Spleen (tissue), 11 donors: ENCODE data around the gene FREM2. TPM values are rescaled to one million over a fixed set of nuclear protein-coding genes. Genes with fewer than 3 reads are reported as not detected.

Experiments used
- DNase-seq: peaks from one replicate; pipeline ENCODE4 v3.0.0-alpha.2; 2020
- H3K27ac ChIP-seq, 8 donors: fragments of 200-600 bp; sonication (generic) in 7 of 8; 1 replicate in 4 of 8; 2 replicates in 4 of 8; pipeline versions ENCODE4 v1.5.0 to v1.8.0; 2016 to 2021; ENCODE audit warnings: inconsistent platforms in 4 of 8, mild to moderate bottlenecking in 4 of 8, moderate library complexity in 1 of 8
- H3K27me3 ChIP-seq, 7 donors: fragments of 200-600 bp; sonication (generic) in 6 of 7; replicated peaks in 1 of 7; 1 replicate in 4 of 7; 2 replicates in 3 of 7; pipeline versions ENCODE4 v1.5.0 to v1.8.0; 2016 to 2021; ENCODE audit warnings: inconsistent platforms in 3 of 7, mild to moderate bottlenecking in 1 of 7
- H3K36me3 ChIP-seq, 6 donors: fragments of 200-600 bp; sonication (generic) in 5 of 6; 1 replicate in 4 of 6; 2 replicates in 2 of 6; pipeline versions ENCODE4 v1.5.0 to v1.8.0; 2016 to 2021; ENCODE audit warnings: inconsistent platforms in 2 of 6
- H3K4me1 ChIP-seq, 6 donors: fragments of 200-600 bp; sonication (generic) in 5 of 6; 1 replicate in 3 of 6; 2 replicates in 3 of 6; pipeline versions ENCODE4 v1.5.0 to v1.8.0; 2016 to 2021; ENCODE audit warnings: inconsistent platforms in 3 of 6
- H3K4me3 ChIP-seq, 8 donors: fragments of 200-600 bp; sonication (generic) in 7 of 8; 1 replicate in 4 of 8; 2 replicates in 4 of 8; pipeline versions ENCODE4 v1.5.0 to v1.8.0; 2016 to 2021; ENCODE audit warnings: inconsistent platforms in 4 of 8, mild to moderate bottlenecking in 4 of 8, moderate library complexity in 2 of 8
- H3K9me3 ChIP-seq, 8 donors: fragments of 200-600 bp; sonication (generic) in 7 of 8; 1 replicate in 4 of 8; 2 replicates in 4 of 8; pipeline versions ENCODE4 v1.5.0 to v1.8.0; 2016 to 2021; ENCODE audit warnings: inconsistent platforms in 4 of 8
- POLR2A ChIP-seq, 3 donors: fragments of 450-650 bp; IDR thresholded peaks; one replicate each; pipeline ENCODE4 v1.5.1; 2017; ENCODE audit warnings: antibody characterized with exemption in 3 of 3, mild to moderate bottlenecking in 1 of 3
- POLR2AphosphoS5 ChIP-seq, 3 donors: sonication (generic); formaldehyde crosslinking; IDR thresholded peaks; one replicate each; pipeline ENCODE4 v1.5.1; 2017; ENCODE audit warnings: antibody characterized with exemption in 3 of 3
- WGBS, 5 donors: extraction: QIAGEN DNeasy Blood & Tissue Kit in 3 of 5; methylation state at CpG; one replicate each; pipeline versions ENCODE4 v1.1.5 to v1.1.7; 2013 to 2018; 5-methylcytosine and 5-hydroxymethylcytosine counted together
- intact Hi-C: fragments of 100-400 bp; cut with DNase I; formaldehyde crosslinking; loops from one replicate; pipeline ENCODE4 v1.15.0; 2023; ENCODE audit warnings: low total_unique reads
- polyA plus RNA-seq, 3 donors: library from polyadenylated mRNA; stranded (reverse); fragments of 200-250 nt; gene quantifications; one replicate each; pipeline ENCODE4 v1.2.1, GENCODE V29; 2013
- total RNA-seq, 7 donors: library from RNA; depleted of rRNA in 3 of 7; stranded (reverse); fragments of >200 nt in 3 of 7; fragmentation: NEBNext Ultra II Directional in 4 of 7; extraction: Animal tissue kit (Norgen Biotek cat#: 25700) in 4 of 7; gene quantifications; one replicate each; pipeline versions ENCODE4 v1.1.0 to v1.2.1, GENCODE V29; 2016 to 2021
- TF ChIP-seq, protein P1 (sequence below), 11 experiments: fragments of 200-600 bp in 7 of 11; fragments of 450-650 bp in 4 of 11; sonication (generic) in 4 of 11; IDR thresholded peaks in 8 of 11; conservative IDR thresholded peaks in 3 of 11; 1 replicate in 7 of 11; 2 replicates in 4 of 11; pipeline versions ENCODE4 v1.4.0 to v1.8.0; 2016 to 2021; ENCODE audit warnings: antibody characterized with exemption in 11 of 11, inconsistent platforms in 4 of 11, mild to moderate bottlenecking in 1 of 11
- donor health status: healthy with polysubstance abuse.
- donor health status: DM: no; HTN: no; CAD: no; lungs with moderate emphysema.
- donor health status: DM: no; HTN: no; CAD: no.
- donor health status: Bipolar disorder and iron deficiency.
- donor health status: healthy.
- donor health status: DM: no; HTN: no; CAD: no.
- donor health status: DM: yes; HTN: yes; CAD: no.

The FREM2 gene
- total and polyA plus RNA-seq, 10 donors = 0.03 to 0.93 (median 0.21) TPM; not detected in 2

DNA sequence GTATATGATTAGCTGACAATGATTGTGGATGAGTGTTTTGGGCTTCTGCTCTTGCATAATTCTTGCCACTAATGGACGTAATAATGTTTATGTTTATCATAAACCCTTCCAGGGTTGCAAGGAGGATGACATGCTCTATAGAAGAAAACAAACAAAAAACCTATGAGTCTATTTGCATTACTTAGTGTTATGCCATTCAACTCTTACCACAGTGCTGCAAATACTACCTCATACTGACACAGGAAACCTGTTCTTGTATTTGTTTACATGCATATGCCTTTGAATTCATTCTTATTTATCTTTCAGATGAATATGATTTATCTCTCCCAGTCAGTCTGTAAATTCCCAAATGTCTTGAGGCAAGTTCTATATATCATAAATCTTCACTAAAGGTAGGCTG is 39.6 kb upstream of the FREM2 start:
- 72 to 86% (median 79%) methylated on average over 1 of the region's 1 CpG for WGBS, 5 donors
- H3K27ac ChIP-seq = no peak overlapping the region
- TF ChIP-seq, protein P1, sequence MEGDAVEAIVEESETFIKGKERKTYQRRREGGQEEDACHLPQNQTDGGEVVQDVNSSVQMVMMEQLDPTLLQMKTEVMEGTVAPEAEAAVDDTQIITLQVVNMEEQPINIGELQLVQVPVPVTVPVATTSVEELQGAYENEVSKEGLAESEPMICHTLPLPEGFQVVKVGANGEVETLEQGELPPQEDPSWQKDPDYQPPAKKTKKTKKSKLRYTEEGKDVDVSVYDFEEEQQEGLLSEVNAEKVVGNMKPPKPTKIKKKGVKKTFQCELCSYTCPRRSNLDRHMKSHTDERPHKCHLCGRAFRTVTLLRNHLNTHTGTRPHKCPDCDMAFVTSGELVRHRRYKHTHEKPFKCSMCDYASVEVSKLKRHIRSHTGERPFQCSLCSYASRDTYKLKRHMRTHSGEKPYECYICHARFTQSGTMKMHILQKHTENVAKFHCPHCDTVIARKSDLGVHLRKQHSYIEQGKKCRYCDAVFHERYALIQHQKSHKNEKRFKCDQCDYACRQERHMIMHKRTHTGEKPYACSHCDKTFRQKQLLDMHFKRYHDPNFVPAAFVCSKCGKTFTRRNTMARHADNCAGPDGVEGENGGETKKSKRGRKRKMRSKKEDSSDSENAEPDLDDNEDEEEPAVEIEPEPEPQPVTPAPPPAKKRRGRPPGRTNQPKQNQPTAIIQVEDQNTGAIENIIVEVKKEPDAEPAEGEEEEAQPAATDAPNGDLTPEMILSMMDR (IDR thresholded peaks at IDR 0.05 in 8 of 11, conservative IDR thresholded peaks at IDR 0.05 in 3 of 11) = no peak
- no peak for TF ChIP-seq POLR2A (IDR thresholded peaks at IDR 0.05)
- H3K36me3 ChIP-seq = no peaks in the 10 kb centered on the region
- intact Hi-C loops = no loop called here
- no peaks in the 10 kb centered on the region for H3K27me3 ChIP-seq
- no peaks in the 10 kb centered on the region for H3K9me3 ChIP-seq
- no peak for DNase-seq
- no peaks in the 10 kb centered on the region for H3K4me1 ChIP-seq
- H3K4me3 ChIP-seq = no peak overlapping the region

DNA sequence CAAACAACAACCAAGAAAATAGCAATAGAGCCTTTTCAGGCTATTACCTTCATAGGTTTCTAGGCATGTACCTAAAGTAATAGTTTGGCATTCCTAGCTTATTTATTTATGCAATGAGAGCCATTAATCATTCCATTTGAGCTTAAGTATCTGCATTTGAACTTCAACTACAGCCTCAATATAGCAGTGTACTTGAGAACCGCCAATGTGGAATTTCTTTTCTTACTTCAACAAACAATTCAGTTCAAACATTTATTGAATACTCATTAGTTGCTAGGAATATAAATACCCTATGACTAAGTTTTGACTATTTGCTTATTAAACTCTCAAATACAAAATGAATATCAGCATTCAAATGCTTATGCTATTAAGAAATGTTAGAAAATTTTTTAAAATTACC is 38.0 kb upstream of the FREM2 start:
- Histone ChIP-seq H3K36me3 (no peaks in the 10 kb centered on the region), H3K9me3 (no peaks in the 10 kb centered on the region), H3K4me3 (no peak overlapping the region), H3K27me3 (no peaks in the 10 kb centered on the region), H3K4me1 (no peaks in the 10 kb centered on the region), H3K27ac (no peak overlapping the region)
- DNase-seq = no peak
- TF ChIP-seq POLR2AphosphoS5 (IDR thresholded peaks at IDR 0.05) = no peak
- WGBS, 5 donors = 83 to 96% (median 91%) methylated on average over 1 of the region's 1 CpG
- intact Hi-C loops = no loop called here

DNA sequence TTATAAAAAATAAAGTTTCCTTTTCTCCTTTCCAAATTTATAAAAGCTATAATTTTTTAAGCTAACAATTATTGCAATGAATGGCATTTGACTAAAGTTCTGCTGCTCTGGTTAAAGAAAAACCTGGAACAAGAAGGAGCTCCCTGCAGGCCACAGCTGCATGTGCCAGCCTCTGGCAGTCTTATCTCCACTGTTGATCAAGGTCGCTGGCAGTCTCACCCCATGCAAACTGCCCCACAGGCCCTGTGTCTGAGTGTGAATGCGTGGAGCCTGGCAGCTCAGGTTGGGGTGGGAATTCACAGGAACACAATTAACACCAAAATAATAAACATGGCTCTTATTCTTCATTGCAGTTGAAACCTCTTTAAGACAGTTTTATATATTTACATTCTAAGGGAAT is 30.2 kb upstream of the FREM2 start:
- no peaks in the 10 kb centered on the region for H3K27me3 ChIP-seq

DNA sequence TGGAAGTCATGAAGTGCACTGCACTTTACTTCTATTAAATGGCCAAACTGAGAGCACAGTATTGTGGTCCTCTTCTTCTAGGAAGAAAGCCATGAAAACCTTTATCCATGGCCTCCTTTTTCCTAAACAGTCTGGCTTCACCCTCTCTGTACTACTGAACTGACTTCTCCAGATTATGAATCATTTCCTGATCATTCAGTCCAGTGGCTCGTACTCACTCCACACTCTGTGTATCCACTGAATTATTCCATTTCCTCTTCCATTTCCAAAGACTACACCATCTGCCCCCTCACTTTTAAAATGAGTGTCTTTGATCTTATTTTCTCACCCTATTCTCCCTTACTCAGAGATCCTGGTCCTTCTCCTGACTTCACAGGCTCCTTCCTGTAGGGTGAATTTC is 29.7 kb upstream of the FREM2 start:
- DNase-seq = no peak
- Histone ChIP-seq H3K36me3 (no peaks in the 10 kb centered on the region), H3K4me3 (no peak overlapping the region), H3K4me1 (no peaks in the 10 kb centered on the region), H3K9me3 (no peaks in the 10 kb centered on the region), H3K27me3 (no peaks in the 10 kb centered on the region), H3K27ac (no peak overlapping the region)
- 42 to 55% (median 46%) methylated on average over 1 of the region's 1 CpG for WGBS, 5 donors
- intact Hi-C loops = no loop called here
- no peak for TF ChIP-seq POLR2A (IDR thresholded peaks at IDR 0.05)
- TF ChIP-seq POLR2AphosphoS5 (IDR thresholded peaks at IDR 0.05) = no peak
- TF ChIP-seq, protein P1 (IDR thresholded peaks at IDR 0.05 in 8 of 11, conservative IDR thresholded peaks at IDR 0.05 in 3 of 11) = no peak

More for the DNA sequence above, 30.2 kb upstream of the FREM2 start:
- Histone ChIP-seq H3K9me3 (no peaks in the 10 kb centered on the region), H3K4me1 (no peaks in the 10 kb centered on the region), H3K27ac (no peak overlapping the region), H3K4me3 (no peak overlapping the region), H3K36me3 (no peaks in the 10 kb centered on the region)
- WGBS, 5 donors = 56 to 68% (median 56%) methylated on average over 2 of the region's 2 CpGs
- intact Hi-C loops = no loop called here
- TF ChIP-seq, protein P1 (IDR thresholded peaks at IDR 0.05 in 8 of 11, conservative IDR thresholded peaks at IDR 0.05 in 3 of 11) = no peak
- TF ChIP-seq POLR2A (IDR thresholded peaks at IDR 0.05) = no peak
- DNase-seq = no peak

DNA sequence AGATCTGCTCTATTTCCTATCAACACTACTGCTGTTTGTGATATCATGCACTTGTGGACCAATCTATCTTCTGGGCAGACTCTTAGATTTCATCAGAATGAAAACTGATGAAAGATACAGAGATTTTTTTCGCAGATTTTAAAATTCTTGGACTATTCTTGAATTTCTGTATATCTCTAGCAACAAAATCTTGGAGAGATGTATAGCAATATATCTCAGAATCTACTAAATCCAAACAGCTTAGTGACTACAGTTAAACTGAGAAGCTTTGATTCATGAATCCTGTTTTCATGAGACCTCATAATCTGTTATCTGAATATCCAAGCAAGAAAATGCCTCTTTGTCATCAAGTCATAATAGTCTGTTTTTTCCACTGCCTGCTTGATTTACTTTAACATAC is 28.0 kb upstream of the FREM2 start:
- intact Hi-C loops = no loop called here
- no peaks in the 10 kb centered on the region for H3K36me3 ChIP-seq
- H3K4me1 ChIP-seq = no peaks in the 10 kb centered on the region
- no peaks in the 10 kb centered on the region for H3K27me3 ChIP-seq
- 73 to 88% (median 76%) methylated on average over 1 of the region's 1 CpG for WGBS, 5 donors
- no peak overlapping the region for H3K27ac ChIP-seq
- TF ChIP-seq POLR2A (IDR thresholded peaks at IDR 0.05) (no peak), POLR2AphosphoS5 (IDR thresholded peaks at IDR 0.05) (no peak)
- TF ChIP-seq, protein P1 (IDR thresholded peaks at IDR 0.05 in 8 of 11, conservative IDR thresholded peaks at IDR 0.05 in 3 of 11) = no peak
- no peak overlapping the region for H3K4me3 ChIP-seq
- no peak for DNase-seq
- H3K9me3 ChIP-seq = no peaks in the 10 kb centered on the region
